ENCODE data around the gene ESR1. TPM values are rescaled to one million over a fixed set of nuclear protein-coding genes. Genes with fewer than 3 reads are reported as not detected.
A peak's percentile ranks its signal among the peaks of the same experiment; 100 is the strongest.
"Not testable (repeated sequence)": the region's sequence is repeated elsewhere in the genome, so short reads cannot be mapped to it uniquely, and the experiment has no call there.

ESR1 gene
- total RNA-seq, 2 experiments from 2014 or later = 0.10 TPM; not detected in 1

DNA sequence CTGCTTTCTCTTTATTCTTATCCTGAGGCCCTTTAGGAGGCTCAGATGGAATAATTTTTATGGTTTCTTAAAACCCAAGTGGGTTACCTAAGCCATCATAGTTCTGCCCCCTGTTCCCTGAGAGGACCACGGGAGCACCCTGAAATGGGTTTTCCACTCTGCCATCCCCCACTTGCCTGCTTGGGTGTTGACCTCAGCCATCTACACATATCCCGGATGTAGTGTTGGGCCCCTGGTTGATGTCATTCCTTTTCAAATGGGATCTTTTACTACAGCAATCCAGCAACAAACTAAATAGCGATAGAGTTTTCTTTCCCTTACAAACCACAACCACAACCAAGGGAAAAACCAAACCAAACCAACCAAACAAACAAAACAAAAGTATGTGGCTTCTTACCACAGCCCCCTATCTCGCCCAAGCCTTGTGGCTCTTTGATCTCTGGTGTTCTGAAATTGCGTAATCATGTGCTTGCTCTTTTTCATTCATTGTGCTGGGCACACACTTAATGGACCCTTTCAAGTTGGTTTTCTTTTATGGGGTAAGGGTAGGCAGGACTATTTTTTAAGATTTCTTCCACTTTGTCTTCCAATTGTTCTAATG lies 154.9 kb downstream of the ESR1 start:
- CTCF ChIA-PET = interaction anchor here (1.3 kb wide), 1 partner anchor 162 kb away, joined by 3 read pairs; no protein-coding TSS in a partner anchor
- H3K9me3 Mint-ChIP-seq = peaks cover 4% of the 10 kb centered on the region
- no peak overlapping the region for H3K4me3 Mint-ChIP-seq
- intact Hi-C loops (cut with micrococcal nuclease) = loop anchor here (2.0 to 5.0 kb wide), 2 partner anchors 208 to 270 kb away; no protein-coding TSS in a partner anchor
- peak; percentile 22 for DNase-seq
- H3K27ac Mint-ChIP-seq = peak overlapping the region; percentile 19
- POLR2A ChIA-PET = no interaction called here
- no peaks in the 10 kb centered on the region for H3K36me3 Mint-ChIP-seq
- peaks cover 17% of the 10 kb centered on the region for H3K4me1 Mint-ChIP-seq (ENCODE audit: low read depth)
- peaks cover 16% of the 10 kb centered on the region for H3K27me3 Mint-ChIP-seq

DNA sequence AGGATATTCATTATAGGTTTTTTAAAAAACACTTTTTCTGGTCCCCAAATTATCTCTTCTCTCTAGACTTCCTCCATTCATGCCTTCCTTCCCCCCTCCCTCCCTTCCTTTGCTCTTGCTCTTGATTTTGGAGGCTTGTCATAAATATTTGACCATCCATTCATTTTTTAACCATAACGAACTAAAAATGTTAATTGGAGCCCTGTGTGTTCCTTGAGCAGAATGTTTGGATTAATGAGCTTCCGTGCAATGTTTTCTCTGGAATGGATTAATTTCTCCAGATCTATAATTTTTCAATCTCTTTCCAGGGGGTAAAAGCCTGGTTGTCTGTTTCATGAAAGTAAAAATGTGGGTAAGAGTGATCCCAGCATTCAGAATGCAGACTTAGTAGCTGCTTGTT lies 155.5 kb downstream of the ESR1 start:
- ChIA-PET CTCF (interaction anchor here (1.3 kb wide), 1 partner anchor 162 kb away, joined by 3 read pairs; no protein-coding TSS in a partner anchor), POLR2A (no interaction called here)
- Mint-ChIP-seq H3K27ac (no peak overlapping the region), H3K9me3 (peaks cover 6% of the 10 kb centered on the region), H3K36me3 (no peaks in the 10 kb centered on the region), H3K4me1 (ENCODE audit: low read depth) (peaks cover 17% of the 10 kb centered on the region), H3K4me3 (no peak overlapping the region), H3K27me3 (peaks cover 17% of the 10 kb centered on the region)
- intact Hi-C loops (cut with micrococcal nuclease) = loop anchor here (2.0 to 5.0 kb wide), 2 partner anchors 208 to 271 kb away; no protein-coding TSS in a partner anchor
- no peak for DNase-seq

DNA sequence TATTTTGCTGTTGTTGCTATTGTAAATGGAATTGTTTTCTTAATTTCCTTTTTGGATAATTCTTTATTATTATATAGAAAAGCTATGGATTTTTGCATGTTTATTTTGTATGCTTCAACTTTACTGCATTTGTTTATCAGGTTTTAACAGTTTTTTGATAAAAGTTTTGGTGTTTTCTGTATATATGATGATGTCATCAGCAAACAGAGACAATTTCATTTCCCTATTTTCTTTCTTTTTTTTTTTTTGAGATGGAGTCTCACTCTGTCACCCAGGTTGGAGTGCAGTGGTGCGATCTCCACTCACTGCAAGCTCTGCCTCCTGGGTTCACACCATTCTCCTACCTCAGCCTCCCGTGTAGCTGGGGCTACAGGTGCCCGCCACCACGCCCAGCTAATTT lies 156.9 kb downstream of the ESR1 start:
- H3K9me3 Mint-ChIP-seq, H3K27ac Mint-ChIP-seq, H3K4me3 Mint-ChIP-seq, H3K36me3 Mint-ChIP-seq, DNase-seq, POLR2A ChIA-PET: not testable (repeated sequence)
- intact Hi-C loops (cut with micrococcal nuclease) = loop anchor here (5.0 kb wide), 1 partner anchor 272 kb away; no protein-coding TSS in a partner anchor
- CTCF ChIA-PET = interaction anchor here (0.6 kb wide), 1 partner anchor 8 kb away, joined by 3 read pairs; no protein-coding TSS in a partner anchor
- H3K27me3 Mint-ChIP-seq = peaks cover 14% of the 10 kb centered on the region
- H3K4me1 Mint-ChIP-seq (ENCODE audit: low read depth) = peaks cover 17% of the 10 kb centered on the region

DNA sequence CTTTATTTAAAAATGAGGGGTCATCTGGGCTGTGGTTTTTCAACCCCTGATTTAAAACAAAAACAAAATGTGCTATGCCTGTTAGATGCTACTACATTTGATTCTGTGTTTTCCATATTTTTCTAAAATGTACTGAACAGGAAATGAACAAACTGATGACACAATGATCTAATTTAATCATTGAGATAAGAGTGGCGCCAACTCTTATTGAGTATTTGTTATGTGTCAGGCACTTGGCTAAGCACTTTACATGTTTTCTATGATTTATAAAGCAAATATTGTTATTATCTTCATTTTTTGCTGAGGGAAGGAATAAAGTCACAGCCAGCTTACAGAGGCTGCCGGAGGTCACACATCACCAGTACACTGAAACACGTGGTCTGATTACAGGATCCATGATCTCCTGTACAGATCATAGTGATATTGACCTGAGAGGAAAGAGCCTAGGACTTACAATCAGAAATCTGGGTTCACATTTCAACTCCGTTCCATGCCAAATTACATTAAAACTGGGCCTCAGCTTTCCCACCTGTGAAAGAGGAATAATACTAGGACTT lies 166.7 kb downstream of the ESR1 start:
- intact Hi-C loops (cut with micrococcal nuclease) = no loop called here
- Mint-ChIP-seq H3K9me3 (no peaks in the 10 kb centered on the region), H3K27ac (no peak overlapping the region), H3K36me3 (no peaks in the 10 kb centered on the region), H3K4me1 (ENCODE audit: low read depth) (no peaks in the 10 kb centered on the region), H3K27me3 (no peaks in the 10 kb centered on the region), H3K4me3 (no peak overlapping the region)
- ChIA-PET CTCF (no interaction called here), POLR2A (no interaction called here)
- no peak for DNase-seq

DNA sequence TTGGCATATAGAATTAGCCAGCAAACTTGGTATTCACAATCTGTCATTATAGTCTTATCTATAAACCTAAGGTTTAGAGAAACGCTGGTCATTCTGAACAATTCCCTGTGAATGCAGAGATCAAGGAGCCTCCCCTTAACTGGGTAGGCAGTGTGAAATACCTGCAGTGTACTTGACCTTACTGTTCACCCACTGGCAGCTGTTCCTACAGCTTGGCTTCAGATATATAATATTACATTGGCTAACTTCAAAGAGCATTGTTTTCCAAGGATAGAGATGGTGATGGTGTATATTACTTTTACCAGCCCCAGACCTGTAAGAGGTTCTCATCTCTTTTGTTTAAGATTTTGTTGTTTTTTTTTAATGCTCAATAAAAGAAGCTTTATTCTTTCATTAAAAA lies 168.3 kb downstream of the ESR1 start:
- H3K27ac Mint-ChIP-seq = no peak overlapping the region
- no peaks in the 10 kb centered on the region for H3K36me3 Mint-ChIP-seq
- no peak overlapping the region for H3K4me3 Mint-ChIP-seq
- CTCF ChIA-PET = no interaction called here
- intact Hi-C loops (cut with micrococcal nuclease) = no loop called here
- POLR2A ChIA-PET = no interaction called here
- H3K4me1 Mint-ChIP-seq (ENCODE audit: low read depth) = no peaks in the 10 kb centered on the region
- no peaks in the 10 kb centered on the region for H3K9me3 Mint-ChIP-seq
- DNase-seq = no peak
- no peaks in the 10 kb centered on the region for H3K27me3 Mint-ChIP-seq

DNA sequence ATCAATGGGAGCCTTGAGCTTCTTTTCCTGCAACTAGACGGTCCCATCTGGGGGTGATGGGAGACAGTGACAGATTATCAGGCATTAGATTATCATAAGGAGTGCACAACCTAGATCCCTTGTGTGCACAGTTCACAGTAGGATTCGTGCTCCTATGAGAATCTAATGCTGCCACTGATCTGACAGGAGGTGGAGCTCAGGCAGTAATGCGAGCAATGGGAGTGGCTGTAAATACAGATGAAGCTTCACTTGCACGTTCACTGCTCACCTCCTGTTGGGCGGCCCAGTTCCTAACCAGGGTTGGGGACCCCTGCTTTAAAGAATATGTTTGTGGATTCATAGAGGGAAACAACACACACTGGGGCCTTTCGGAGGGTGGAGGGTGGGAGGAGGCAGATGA lies 180.7 kb downstream of the ESR1 start:
- H3K4me1 Mint-ChIP-seq (ENCODE audit: low read depth); intact Hi-C loops (cut with micrococcal nuclease): not testable (repeated sequence)

DNA sequence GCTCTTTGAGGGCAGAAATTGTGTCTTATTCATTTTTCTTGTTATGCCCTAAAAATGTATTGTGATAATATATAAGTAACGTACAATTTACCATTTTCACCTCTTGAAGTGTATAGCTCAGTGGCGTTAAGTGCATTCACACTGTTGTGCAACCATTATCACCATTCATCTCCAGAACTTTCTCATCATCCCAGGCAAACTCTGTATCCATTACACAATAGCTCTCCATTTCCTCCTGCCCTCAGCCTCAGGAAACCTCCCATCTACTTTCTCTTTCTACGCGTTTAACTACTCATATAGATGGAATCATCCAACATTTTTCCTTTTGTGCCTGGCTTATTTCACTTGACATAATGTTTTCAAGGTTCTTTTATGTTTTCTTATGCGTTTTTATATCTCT lies 184.6 kb downstream of the ESR1 start:
- CTCF ChIA-PET = no interaction called here
- Mint-ChIP-seq H3K4me1 (ENCODE audit: low read depth) (no peaks in the 10 kb centered on the region), H3K27ac (no peak overlapping the region), H3K4me3 (no peak overlapping the region), H3K9me3 (no peaks in the 10 kb centered on the region), H3K27me3 (no peaks in the 10 kb centered on the region), H3K36me3 (no peaks in the 10 kb centered on the region)
- POLR2A ChIA-PET = no interaction called here
- DNase-seq = no peak
- intact Hi-C loops (cut with micrococcal nuclease) = no loop called here

More for the DNA sequence above, 180.7 kb downstream of the ESR1 start:
- H3K9me3 Mint-ChIP-seq, H3K36me3 Mint-ChIP-seq, DNase-seq, H3K4me3 Mint-ChIP-seq, CTCF ChIA-PET, H3K27me3 Mint-ChIP-seq, H3K27ac Mint-ChIP-seq, POLR2A ChIA-PET: not testable (repeated sequence)

DNA sequence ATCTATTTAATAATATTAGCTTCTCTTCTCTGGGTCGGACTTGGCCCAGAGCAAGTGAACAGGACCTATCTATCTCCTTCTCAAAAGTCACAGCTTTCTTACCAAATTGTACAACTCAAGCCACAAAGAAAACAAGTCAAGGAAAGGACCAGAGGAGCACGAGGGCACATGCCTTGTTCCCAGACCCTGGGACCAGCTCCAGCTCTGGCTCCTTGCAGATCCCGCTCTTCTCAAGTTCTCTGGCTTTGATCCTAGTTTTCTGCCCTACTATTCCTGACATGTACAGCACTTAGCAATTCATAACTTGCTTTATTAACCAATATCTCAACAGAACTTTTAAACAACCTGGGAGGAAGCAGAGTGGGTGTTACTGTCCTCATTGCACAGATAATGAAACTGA lies 185.9 kb downstream of the ESR1 start:
- intact Hi-C loops (cut with micrococcal nuclease) = no loop called here
- Mint-ChIP-seq H3K27ac (no peak overlapping the region), H3K9me3 (no peaks in the 10 kb centered on the region), H3K36me3 (no peaks in the 10 kb centered on the region), H3K27me3 (no peaks in the 10 kb centered on the region), H3K4me1 (ENCODE audit: low read depth) (no peaks in the 10 kb centered on the region), H3K4me3 (no peak overlapping the region)
- POLR2A ChIA-PET = no interaction called here
- CTCF ChIA-PET = no interaction called here
- no peak for DNase-seq

DNA sequence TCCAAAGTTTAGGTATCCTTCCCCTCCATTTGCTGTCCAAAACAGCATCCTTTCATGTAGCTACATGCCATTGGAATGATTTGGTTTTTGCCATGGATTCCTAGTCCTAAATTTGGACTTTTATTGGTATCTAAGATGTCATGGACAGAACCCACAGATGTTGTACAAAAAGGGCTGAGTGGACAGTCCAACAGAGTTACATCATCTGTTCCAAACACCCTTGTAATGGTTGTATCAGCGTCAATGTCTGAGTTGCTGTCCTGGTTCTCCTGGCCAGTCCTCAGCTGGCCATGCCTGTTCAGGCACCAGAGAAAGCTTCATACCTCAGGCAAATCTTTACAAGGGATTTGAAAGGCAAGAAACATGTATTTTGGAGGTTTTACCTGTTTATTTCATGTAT lies 191.3 kb downstream of the ESR1 start:
- ChIA-PET POLR2A (no interaction called here), CTCF (no interaction called here)
- no peaks in the 10 kb centered on the region for H3K27me3 Mint-ChIP-seq
- DNase-seq = no peak
- H3K9me3 Mint-ChIP-seq = no peaks in the 10 kb centered on the region
- H3K27ac Mint-ChIP-seq = no peak overlapping the region
- intact Hi-C loops (cut with micrococcal nuclease) = no loop called here
- no peak overlapping the region for H3K4me3 Mint-ChIP-seq
- H3K4me1 Mint-ChIP-seq (ENCODE audit: low read depth) = no peaks in the 10 kb centered on the region
- H3K36me3 Mint-ChIP-seq = no peaks in the 10 kb centered on the region

DNA sequence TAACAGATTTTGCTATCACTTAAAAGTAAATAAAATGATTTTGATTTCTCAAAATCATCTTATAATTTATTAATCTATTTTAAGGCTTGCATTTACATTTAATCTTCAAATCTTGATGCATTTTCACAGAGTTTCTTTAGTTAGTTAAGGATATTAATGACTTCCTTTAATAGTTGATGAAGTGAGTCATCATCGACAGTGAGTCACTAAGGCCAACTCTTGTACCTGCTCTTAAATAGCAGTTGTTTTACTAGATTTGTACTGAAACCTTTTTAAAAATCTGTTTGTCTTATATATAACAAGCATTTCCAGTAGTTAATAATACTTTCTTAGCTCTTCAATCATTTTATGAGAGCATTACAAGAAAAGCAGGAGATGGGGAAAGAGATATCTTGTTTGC lies 191.7 kb downstream of the ESR1 start:
- POLR2A ChIA-PET = no interaction called here

DNA sequence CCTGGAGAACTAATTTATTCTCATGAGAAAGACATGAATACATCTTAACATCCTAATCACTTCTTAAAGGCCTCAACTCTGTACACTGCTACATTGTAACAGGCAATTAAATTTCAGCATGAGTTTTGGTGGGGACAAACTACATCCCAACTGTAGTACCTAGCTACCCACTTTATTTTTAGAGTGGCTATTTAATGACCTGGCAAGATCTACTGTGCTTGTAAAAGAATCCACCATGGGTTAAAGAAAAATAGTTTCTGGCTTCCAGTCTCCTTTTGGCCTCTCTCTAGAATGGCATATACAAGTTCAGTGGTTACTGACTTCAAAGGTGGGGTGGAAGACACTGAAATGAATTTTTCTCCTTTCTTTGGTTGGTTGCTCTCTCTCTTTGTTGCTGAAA lies 193.9 kb downstream of the ESR1 start:
- ChIA-PET POLR2A (no interaction called here), CTCF (no interaction called here)
- H3K27ac Mint-ChIP-seq = no peak overlapping the region
- DNase-seq = no peak
- H3K36me3 Mint-ChIP-seq = no peaks in the 10 kb centered on the region
- H3K4me1 Mint-ChIP-seq (ENCODE audit: low read depth) = no peaks in the 10 kb centered on the region
- intact Hi-C loops (cut with micrococcal nuclease) = no loop called here
- no peaks in the 10 kb centered on the region for H3K9me3 Mint-ChIP-seq
- H3K4me3 Mint-ChIP-seq = no peak overlapping the region
- H3K27me3 Mint-ChIP-seq = no peaks in the 10 kb centered on the region

More for the DNA sequence above, 191.7 kb downstream of the ESR1 start:
- no peaks in the 10 kb centered on the region for H3K4me1 Mint-ChIP-seq (ENCODE audit: low read depth)
- H3K27me3 Mint-ChIP-seq = no peaks in the 10 kb centered on the region
- intact Hi-C loops (cut with micrococcal nuclease) = no loop called here
- CTCF ChIA-PET = no interaction called here
- H3K9me3 Mint-ChIP-seq = no peaks in the 10 kb centered on the region
- H3K36me3 Mint-ChIP-seq = no peaks in the 10 kb centered on the region
- no peak overlapping the region for H3K27ac Mint-ChIP-seq
- no peak for DNase-seq
- H3K4me3 Mint-ChIP-seq = no peak overlapping the region

DNA sequence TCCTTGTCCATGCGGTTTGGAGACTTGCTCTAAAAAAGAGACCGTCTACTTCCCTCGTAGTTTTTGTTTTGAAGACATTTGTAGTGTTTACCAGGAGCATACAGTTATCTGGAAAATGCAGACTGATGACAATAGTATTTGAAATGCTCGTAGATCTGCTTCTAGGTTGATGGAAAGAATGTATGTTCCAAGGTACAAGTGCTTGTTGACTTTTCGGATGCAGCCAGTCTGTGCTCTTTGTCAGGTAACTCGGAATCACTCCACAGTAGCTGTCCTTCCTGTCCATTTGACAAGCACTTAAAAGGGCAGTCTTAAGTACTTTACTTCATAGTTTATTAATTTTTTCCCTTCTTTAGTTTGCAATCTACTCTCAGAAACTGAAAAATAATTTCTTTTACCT lies 194.8 kb downstream of the ESR1 start:
- POLR2A ChIA-PET = no interaction called here
- no peak for DNase-seq
- no peak overlapping the region for H3K27ac Mint-ChIP-seq
- H3K9me3 Mint-ChIP-seq = no peaks in the 10 kb centered on the region
- no peaks in the 10 kb centered on the region for H3K36me3 Mint-ChIP-seq
- CTCF ChIA-PET = no interaction called here
- H3K4me1 Mint-ChIP-seq (ENCODE audit: low read depth) = no peaks in the 10 kb centered on the region
- no peak overlapping the region for H3K4me3 Mint-ChIP-seq
- intact Hi-C loops (cut with micrococcal nuclease) = no loop called here
- no peaks in the 10 kb centered on the region for H3K27me3 Mint-ChIP-seq

DNA sequence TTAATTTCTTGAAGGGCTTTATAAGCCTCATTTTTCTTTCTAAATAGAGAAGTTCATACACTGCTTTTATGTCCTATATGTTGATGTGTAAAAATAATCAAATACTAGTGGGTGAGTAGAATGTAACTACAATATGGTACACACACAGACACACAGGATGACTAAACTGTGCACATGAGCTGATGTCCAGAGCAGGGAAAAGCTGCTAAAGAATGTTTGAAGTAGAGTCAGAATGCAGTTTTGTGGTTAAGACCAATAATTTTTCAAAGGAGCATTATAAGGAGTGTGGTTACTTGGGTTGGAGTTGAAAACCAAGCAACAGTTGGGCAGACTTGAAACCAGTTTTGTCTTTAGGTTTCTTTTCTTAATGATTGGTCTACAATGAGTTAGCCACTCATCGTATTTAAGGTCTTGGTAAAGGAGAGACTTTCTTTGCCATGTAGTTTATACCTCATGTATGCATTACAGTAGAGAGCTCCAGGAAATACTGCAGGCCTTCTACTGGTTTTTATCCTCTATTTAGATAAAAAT lies 196.6 kb downstream of the ESR1 start:
- intact Hi-C loops (cut with micrococcal nuclease) = no loop called here
- Mint-ChIP-seq H3K27ac (no peak overlapping the region), H3K36me3 (no peaks in the 10 kb centered on the region), H3K4me1 (ENCODE audit: low read depth) (no peaks in the 10 kb centered on the region), H3K27me3 (no peaks in the 10 kb centered on the region), H3K9me3 (no peaks in the 10 kb centered on the region), H3K4me3 (no peak overlapping the region)
- DNase-seq = no peak
- CTCF ChIA-PET = interaction anchor here (1.1 kb wide), 1 partner anchor 121 kb away, joined by 5 read pairs; no protein-coding TSS in a partner anchor
- POLR2A ChIA-PET = no interaction called here

Measured in activated CD4-positive, alpha-beta memory T cell treated with anti-CD3 and anti-CD28 coated beads for 36 hours (primary cell).